Ecto neural progenitor cell (in vitro differentiated cells): Measurements from ENCODE around the gene EAPP.
"Not testable (repeated sequence)": the region's sequence is repeated elsewhere in the genome, so short reads cannot be mapped to it uniquely, and the experiment has no call there.

Source experiments
- DNase-seq: peaks from one replicate; pipeline ENCODE4 v3.0.0-alpha.2; 2018; ENCODE audit warnings: low spot score

The EAPP gene

DNA sequence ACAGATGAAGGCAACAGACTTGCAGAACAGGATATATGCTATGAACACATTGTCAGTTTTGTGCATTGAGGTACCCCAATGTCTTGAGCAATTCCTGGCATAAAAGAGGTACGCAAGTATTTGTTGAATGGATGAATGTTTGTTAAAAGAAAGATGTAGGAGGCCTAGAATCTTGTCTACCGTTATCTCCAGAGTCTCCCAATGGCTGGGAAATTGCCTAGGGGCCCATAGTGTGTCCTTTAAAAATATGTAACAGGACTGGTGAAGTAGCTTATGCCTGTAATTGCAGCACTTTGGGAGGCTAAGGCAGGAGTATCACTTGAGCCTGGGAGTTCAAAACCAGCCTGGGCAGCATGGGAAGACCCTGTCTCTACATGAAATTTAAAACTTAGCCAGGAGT, 57.0 kb downstream of the EAPP start:
- no peak for DNase-seq

DNA sequence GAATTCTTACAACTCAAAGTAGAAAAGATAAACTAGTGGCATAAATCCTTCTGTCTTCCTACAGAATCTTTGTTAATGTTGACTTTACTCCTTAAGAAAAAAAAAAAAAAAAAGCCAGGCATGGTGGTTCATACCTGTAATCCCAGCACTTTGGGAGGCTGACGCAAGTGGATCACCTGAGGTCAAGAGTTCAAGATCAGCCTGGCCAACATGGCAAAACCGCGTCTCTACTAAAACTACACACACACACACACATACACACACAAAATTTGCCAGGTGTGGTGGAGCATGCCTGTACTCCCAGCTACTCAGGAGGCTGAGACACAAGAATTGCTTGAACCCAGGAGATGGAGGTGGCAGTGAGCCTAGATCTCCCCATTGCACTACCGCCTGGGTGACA, 59.8 kb downstream of the EAPP start:
- DNase-seq: no peak

DNA sequence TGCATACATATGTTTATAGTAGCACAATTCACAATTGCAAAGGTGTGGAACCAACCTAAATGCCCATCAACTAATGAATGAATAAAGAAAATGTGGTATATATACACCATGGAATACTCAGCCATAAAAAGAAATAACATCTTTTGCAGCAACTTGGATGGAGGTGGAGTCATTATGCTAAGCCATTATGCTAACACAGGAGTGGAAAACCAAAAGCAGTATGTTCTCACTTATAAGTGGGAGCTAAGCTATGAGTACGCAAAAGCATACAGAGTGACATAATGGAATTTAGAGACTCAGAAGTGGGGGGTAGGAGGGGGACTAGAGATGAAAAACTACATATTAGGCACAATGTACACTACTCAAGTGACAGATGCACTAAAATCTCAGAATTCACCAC, 61.2 kb downstream of the EAPP start:
- no peak for DNase-seq

DNA sequence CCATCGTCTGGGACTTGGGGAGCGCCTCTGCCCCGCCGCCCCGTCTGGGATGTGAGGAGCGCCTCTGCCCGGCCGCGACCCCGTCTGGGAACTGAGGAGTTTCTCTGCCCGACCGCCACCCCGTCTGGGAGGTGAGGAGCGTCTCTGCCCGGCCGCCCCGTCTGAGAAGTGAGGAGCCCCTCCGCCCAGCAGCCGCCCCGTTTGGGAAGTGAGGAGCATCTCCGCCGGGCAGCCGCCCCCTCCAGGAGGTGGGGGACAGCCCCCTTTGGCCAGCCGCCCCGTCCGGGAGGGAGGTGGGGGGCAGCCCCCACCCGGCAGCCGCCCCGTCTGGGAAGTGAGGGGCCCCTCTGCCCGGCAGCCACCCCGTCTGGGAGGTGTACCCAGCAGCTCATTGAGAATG, 63.5 kb downstream of the EAPP start:
- DNase-seq: not testable (repeated sequence)

DNA sequence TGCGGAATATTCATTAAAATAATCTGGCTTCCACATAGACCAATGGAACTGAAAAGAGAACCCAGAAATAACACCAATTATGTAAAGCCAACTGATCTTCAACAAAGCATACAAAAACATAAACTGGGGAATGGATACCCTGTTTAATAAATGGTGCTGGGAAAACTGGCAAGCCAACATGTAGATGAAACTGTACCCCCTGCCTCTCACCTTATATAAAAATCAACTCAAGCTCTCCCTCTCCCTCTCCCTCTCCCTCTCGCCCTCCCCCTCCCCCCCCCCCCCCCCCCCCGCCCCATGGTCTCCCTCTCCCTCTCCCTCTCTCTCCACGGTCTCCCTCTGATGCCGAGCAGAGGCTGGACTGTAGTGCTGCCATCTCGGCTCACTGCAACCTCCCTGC, 64.3 kb downstream of the EAPP start:
- DNase-seq: no peak

DNA sequence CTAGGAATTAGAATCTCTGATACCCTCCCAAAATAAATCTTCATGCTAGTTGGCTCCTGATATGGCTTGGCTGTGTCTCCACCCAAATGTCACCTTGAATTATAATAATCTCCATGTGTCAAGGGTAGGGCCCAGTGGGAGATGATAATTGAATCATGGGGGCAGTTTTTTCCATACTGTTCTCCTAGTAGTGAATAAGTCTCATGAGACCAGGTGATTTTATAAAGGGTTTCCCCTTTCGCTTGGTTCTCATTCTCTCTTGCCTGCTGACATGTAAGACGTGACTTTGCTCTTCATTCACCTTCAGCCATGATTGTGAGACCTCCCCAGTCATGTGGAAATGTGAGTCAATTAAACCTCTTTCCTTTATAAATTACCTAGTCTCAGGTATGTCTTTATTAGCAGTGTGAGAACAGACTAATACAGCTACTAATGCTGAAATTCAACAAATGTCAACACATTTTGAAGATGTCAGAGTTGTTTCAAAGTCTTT, 65.3 kb downstream of the EAPP start:
- DNase-seq: no peak

DNA sequence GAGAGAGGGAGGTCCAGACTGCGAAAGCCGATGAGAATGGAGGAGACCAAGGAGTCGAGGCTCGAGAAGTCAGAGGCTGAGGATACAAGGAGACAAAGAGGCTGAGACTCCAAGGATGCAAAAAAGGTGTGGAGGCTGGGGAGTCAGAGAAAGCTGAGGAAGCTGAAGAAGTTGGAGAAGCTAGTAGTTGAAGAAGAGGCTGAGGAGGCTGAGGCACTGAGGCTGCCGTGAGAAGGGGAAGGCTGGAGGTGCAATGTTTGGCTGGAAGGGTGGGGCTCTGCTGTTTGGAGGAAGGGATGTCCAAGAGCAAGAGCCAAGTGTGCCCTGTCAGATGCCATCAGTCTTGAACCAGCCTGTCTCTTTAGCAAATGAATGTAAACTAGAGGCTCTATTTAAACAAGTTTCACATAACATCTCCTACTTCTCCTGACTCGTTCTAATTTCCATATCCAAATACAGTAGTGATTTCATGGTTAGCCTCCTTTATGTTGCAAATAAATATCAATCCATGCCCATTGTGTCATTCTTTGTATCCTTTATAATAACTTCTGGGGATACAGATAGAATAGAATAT, 66.7 kb downstream of the EAPP start:
- DNase-seq: no peak

DNA sequence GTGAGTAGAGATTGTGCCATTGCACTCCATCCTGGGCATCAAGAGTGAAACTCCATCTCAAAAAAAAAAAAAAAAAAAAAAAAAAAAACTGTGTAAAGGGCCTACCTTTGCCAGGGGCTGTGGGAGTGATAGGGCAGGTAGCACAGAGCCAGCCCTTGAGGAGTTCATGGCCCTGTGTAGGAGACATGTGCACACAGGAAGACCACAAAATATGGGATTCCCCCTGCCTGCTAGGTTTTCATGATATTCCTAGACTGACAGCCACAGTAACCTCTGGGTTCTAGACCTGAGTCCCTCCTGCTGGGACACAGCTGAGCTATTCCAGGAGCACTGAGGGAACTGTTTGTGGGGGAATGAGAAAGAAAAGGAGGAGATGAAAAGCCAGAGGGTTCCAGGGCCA, 69.2 kb downstream of the EAPP start:
- no peak for DNase-seq

DNA sequence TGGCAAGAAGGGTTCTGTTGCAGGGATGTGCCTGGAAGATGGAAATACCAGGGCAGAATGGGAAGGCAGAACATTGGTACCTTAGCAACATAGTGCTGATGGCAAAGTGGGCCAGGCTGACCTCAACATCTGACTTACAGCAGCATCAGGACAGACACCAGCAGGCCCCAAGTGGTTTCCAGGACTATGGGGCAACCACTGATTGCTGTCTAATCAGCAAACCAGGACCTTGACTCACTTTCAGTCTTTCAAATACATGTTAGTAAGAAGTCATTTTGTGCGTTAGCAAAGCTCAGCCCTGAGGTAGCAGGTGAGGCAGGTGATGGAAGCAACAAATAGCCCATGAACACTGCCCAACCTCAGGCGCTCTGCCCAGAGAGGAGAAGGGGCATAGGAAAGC, 72.8 kb downstream of the EAPP start:
- no peak for DNase-seq
